NCI-H2171 (cell line): ENCODE results near the gene SCIN.
"Not testable (repeated sequence)": the region's sequence is repeated elsewhere in the genome, so short reads cannot be mapped to it uniquely, and the experiment has no call there.

Source experiments
- DNase-seq: peaks from one replicate; lab custom pipeline; 2025; lab: John Stamatoyannopoulos, UW

Gene SCIN

GRCh38 chr7:12687718-12688171 lies 117.2 kb downstream of the SCIN start:
- DNase-seq, result no peak

GRCh38 chr7:12688485-12689170 lies 118.1 kb downstream of the SCIN start:
- DNase-seq, result not testable (repeated sequence)

- DNase-seq, result no peak
Observed at GRCh38 chr7:12689451-12689850, 118.9 kb downstream of the SCIN start.

- no peak for DNase-seq
Observed at GRCh38 chr7:12690041-12690878, 119.7 kb downstream of the SCIN start.

GRCh38 chr7:12691388-12691787 lies 120.9 kb downstream of the SCIN start:
- DNase-seq, result not testable (repeated sequence)

- DNase-seq, result no peak
Observed at GRCh38 chr7:12692035-12692434, 121.5 kb downstream of the SCIN start.

GRCh38 chr7:12692479-12693259 lies 122.1 kb downstream of the SCIN start:
- no peak for DNase-seq

GRCh38 chr7:12694817-12695216 lies 124.3 kb downstream of the SCIN start:
- DNase-seq, result no peak

GRCh38 chr7:12695965-12696364 lies 125.4 kb downstream of the SCIN start:
- DNase-seq, result no peak

GRCh38 chr7:12699299-12699698 lies 128.8 kb downstream of the SCIN start:
- no peak for DNase-seq

GRCh38 chr7:12701433-12701832 lies 130.9 kb downstream of the SCIN start:
- DNase-seq, result no peak

GRCh38 chr7:12703881-12704280 lies 133.4 kb downstream of the SCIN start:
- no peak for DNase-seq

- no peak for DNase-seq
Observed at GRCh38 chr7:12705878-12706277, 135.4 kb downstream of the SCIN start.

- DNase-seq, result no peak
Observed at GRCh38 chr7:12706900-12707536, 136.5 kb downstream of the SCIN start.

- DNase-seq, result no peak
Observed at GRCh38 chr7:12708314-12708713, 137.8 kb downstream of the SCIN start.
